ENCODE measurements around the gene PCARE.

Gene PCARE

GRCh38 chr2:29072251-29072650 is 2.1 kb downstream of the PCARE start:
- no peak overlapping the region for H3K9ac ChIP-seq (ENCODE audit: low read length)
- no peak overlapping the region for H3K27ac ChIP-seq (ENCODE audit: low read depth, low read length)

GRCh38 chr2:29071032-29071975 is 3.0 kb downstream of the PCARE start:
- Histone ChIP-seq H3K4me3 (ENCODE audit: low read depth, low read length) (no peak overlapping the region), H3K27me3 (ENCODE audit: control insufficient read depth, insufficient read depth, low read length) (no peaks in the 10 kb centered on the region), H3K9me3 (ENCODE audit: control insufficient read depth, insufficient read depth, low read depth, low read length) (no peaks in the 10 kb centered on the region), H3K36me3 (ENCODE audit: control insufficient read depth, insufficient read depth, low read length) (no peaks in the 10 kb centered on the region), H3K9ac (ENCODE audit: low read length) (no peak overlapping the region), H3K4me1 (ENCODE audit: control insufficient read depth, insufficient read depth, low read length) (no peaks in the 10 kb centered on the region), H3K27ac (ENCODE audit: low read depth, low read length) (no peak overlapping the region)

More at GRCh38 chr2:29072251-29072650, 2.1 kb downstream of the PCARE start:
- H3K36me3 ChIP-seq (ENCODE audit: control insufficient read depth, insufficient read depth, low read length) = no peaks in the 10 kb centered on the region
- H3K27me3 ChIP-seq (ENCODE audit: control insufficient read depth, insufficient read depth, low read length) = no peaks in the 10 kb centered on the region
- no peaks in the 10 kb centered on the region for H3K4me1 ChIP-seq (ENCODE audit: control insufficient read depth, insufficient read depth, low read length)
- H3K4me3 ChIP-seq (ENCODE audit: low read depth, low read length) = no peak overlapping the region
- no peaks in the 10 kb centered on the region for H3K9me3 ChIP-seq (ENCODE audit: control insufficient read depth, insufficient read depth, low read depth, low read length)

- no peaks in the 10 kb centered on the region for H3K27me3 ChIP-seq (ENCODE audit: control insufficient read depth, insufficient read depth, low read length)
- no peaks in the 10 kb centered on the region for H3K9me3 ChIP-seq (ENCODE audit: control insufficient read depth, insufficient read depth, low read depth, low read length)
- H3K36me3 ChIP-seq (ENCODE audit: control insufficient read depth, insufficient read depth, low read length) = no peaks in the 10 kb centered on the region
- H3K9ac ChIP-seq (ENCODE audit: low read length) = no peak overlapping the region
- H3K4me3 ChIP-seq (ENCODE audit: low read depth, low read length) = no peak overlapping the region
- H3K4me1 ChIP-seq (ENCODE audit: control insufficient read depth, insufficient read depth, low read length) = 0 out of 2 replicates have a peak, but pooled peaks cover 1% of the 10 kb centered on the region
- H3K27ac ChIP-seq (ENCODE audit: low read depth, low read length) = no peak overlapping the region
Measured at GRCh38 chr2:29070526-29070925, 3.8 kb downstream of the PCARE start.

- Histone ChIP-seq H3K9me3 (ENCODE audit: control insufficient read depth, insufficient read depth, low read depth, low read length) (no peaks in the 10 kb centered on the region), H3K4me1 (ENCODE audit: control insufficient read depth, insufficient read depth, low read length) (peaks cover 16% of the 10 kb centered on the region), H3K9ac (ENCODE audit: low read length) (no peak overlapping the region), H3K36me3 (ENCODE audit: control insufficient read depth, insufficient read depth, low read length) (no peaks in the 10 kb centered on the region), H3K4me3 (ENCODE audit: low read depth, low read length) (no peak overlapping the region), H3K27ac (ENCODE audit: low read depth, low read length) (no peak overlapping the region), H3K27me3 (ENCODE audit: control insufficient read depth, insufficient read depth, low read length) (no peaks in the 10 kb centered on the region)
Measured at GRCh38 chr2:29068513-29068912, 5.8 kb downstream of the PCARE start.

- H3K4me1 ChIP-seq (ENCODE audit: control insufficient read depth, insufficient read depth, low read length) = peaks cover 16% of the 10 kb centered on the region
- no peaks in the 10 kb centered on the region for H3K36me3 ChIP-seq (ENCODE audit: control insufficient read depth, insufficient read depth, low read length)
- H3K9ac ChIP-seq (ENCODE audit: low read length) = no peak overlapping the region
- no peak overlapping the region for H3K27ac ChIP-seq (ENCODE audit: low read depth, low read length)
- H3K4me3 ChIP-seq (ENCODE audit: low read depth, low read length) = no peak overlapping the region
- H3K27me3 ChIP-seq (ENCODE audit: control insufficient read depth, insufficient read depth, low read length) = no peaks in the 10 kb centered on the region
- no peaks in the 10 kb centered on the region for H3K9me3 ChIP-seq (ENCODE audit: control insufficient read depth, insufficient read depth, low read depth, low read length)
Measured at GRCh38 chr2:29066997-29067605, 7.2 kb downstream of the PCARE start.

- H3K9ac ChIP-seq (ENCODE audit: low read length) = no peak overlapping the region
- no peaks in the 10 kb centered on the region for H3K9me3 ChIP-seq (ENCODE audit: control insufficient read depth, insufficient read depth, low read depth, low read length)
- H3K4me1 ChIP-seq (ENCODE audit: control insufficient read depth, insufficient read depth, low read length) = peaks cover 16% of the 10 kb centered on the region
- H3K36me3 ChIP-seq (ENCODE audit: control insufficient read depth, insufficient read depth, low read length) = no peaks in the 10 kb centered on the region
- H3K27me3 ChIP-seq (ENCODE audit: control insufficient read depth, insufficient read depth, low read length) = no peaks in the 10 kb centered on the region
- H3K4me3 ChIP-seq (ENCODE audit: low read depth, low read length) = no peak overlapping the region
- no peak overlapping the region for H3K27ac ChIP-seq (ENCODE audit: low read depth, low read length)
Measured at GRCh38 chr2:29066271-29066860, 8.0 kb downstream of the PCARE start.

- H3K9ac ChIP-seq (ENCODE audit: low read length) = no peak overlapping the region
- no peaks in the 10 kb centered on the region for H3K27me3 ChIP-seq (ENCODE audit: control insufficient read depth, insufficient read depth, low read length)
Measured at GRCh38 chr2:29065068-29065811, 9.1 kb downstream of the PCARE start.

GRCh38 chr2:29064746-29065067 is 9.6 kb downstream of the PCARE start:
- Histone ChIP-seq H3K9me3 (ENCODE audit: control insufficient read depth, insufficient read depth, low read depth, low read length) (no peaks in the 10 kb centered on the region), H3K36me3 (ENCODE audit: control insufficient read depth, insufficient read depth, low read length) (no peaks in the 10 kb centered on the region), H3K27me3 (ENCODE audit: control insufficient read depth, insufficient read depth, low read length) (no peaks in the 10 kb centered on the region), H3K4me1 (ENCODE audit: control insufficient read depth, insufficient read depth, low read length) (peaks cover 16% of the 10 kb centered on the region), H3K9ac (ENCODE audit: low read length) (no peak overlapping the region), H3K4me3 (ENCODE audit: low read depth, low read length) (no peak overlapping the region), H3K27ac (ENCODE audit: low read depth, low read length) (no peak overlapping the region)

More at GRCh38 chr2:29065068-29065811, 9.1 kb downstream of the PCARE start:
- Histone ChIP-seq H3K36me3 (ENCODE audit: control insufficient read depth, insufficient read depth, low read length) (no peaks in the 10 kb centered on the region), H3K9me3 (ENCODE audit: control insufficient read depth, insufficient read depth, low read depth, low read length) (no peaks in the 10 kb centered on the region), H3K4me1 (ENCODE audit: control insufficient read depth, insufficient read depth, low read length) (peaks cover 16% of the 10 kb centered on the region), H3K4me3 (ENCODE audit: low read depth, low read length) (no peak overlapping the region), H3K27ac (ENCODE audit: low read depth, low read length) (no peak overlapping the region)

GRCh38 chr2:29064346-29064715 is 10.0 kb downstream of the PCARE start:
- H3K27me3 ChIP-seq (ENCODE audit: control insufficient read depth, insufficient read depth, low read length) = no peaks in the 10 kb centered on the region
- peaks cover 16% of the 10 kb centered on the region for H3K4me1 ChIP-seq (ENCODE audit: control insufficient read depth, insufficient read depth, low read length)

GRCh38 chr2:29063646-29064345 is 10.5 kb downstream of the PCARE start:
- Histone ChIP-seq H3K9me3 (ENCODE audit: control insufficient read depth, insufficient read depth, low read depth, low read length) (no peaks in the 10 kb centered on the region), H3K27ac (ENCODE audit: low read depth, low read length) (no peak overlapping the region), H3K27me3 (ENCODE audit: control insufficient read depth, insufficient read depth, low read length) (no peaks in the 10 kb centered on the region), H3K9ac (ENCODE audit: low read length) (no peak overlapping the region), H3K4me1 (ENCODE audit: control insufficient read depth, insufficient read depth, low read length) (peaks cover 16% of the 10 kb centered on the region), H3K4me3 (ENCODE audit: low read depth, low read length) (no peak overlapping the region), H3K36me3 (ENCODE audit: control insufficient read depth, insufficient read depth, low read length) (no peaks in the 10 kb centered on the region)

More at GRCh38 chr2:29064346-29064715, 10.0 kb downstream of the PCARE start:
- Histone ChIP-seq H3K9ac (ENCODE audit: low read length) (no peak overlapping the region), H3K27ac (ENCODE audit: low read depth, low read length) (no peak overlapping the region), H3K9me3 (ENCODE audit: control insufficient read depth, insufficient read depth, low read depth, low read length) (no peaks in the 10 kb centered on the region), H3K4me3 (ENCODE audit: low read depth, low read length) (no peak overlapping the region), H3K36me3 (ENCODE audit: control insufficient read depth, insufficient read depth, low read length) (no peaks in the 10 kb centered on the region)
